ENCODE measurements around the gene CFAP100.

DNA sequence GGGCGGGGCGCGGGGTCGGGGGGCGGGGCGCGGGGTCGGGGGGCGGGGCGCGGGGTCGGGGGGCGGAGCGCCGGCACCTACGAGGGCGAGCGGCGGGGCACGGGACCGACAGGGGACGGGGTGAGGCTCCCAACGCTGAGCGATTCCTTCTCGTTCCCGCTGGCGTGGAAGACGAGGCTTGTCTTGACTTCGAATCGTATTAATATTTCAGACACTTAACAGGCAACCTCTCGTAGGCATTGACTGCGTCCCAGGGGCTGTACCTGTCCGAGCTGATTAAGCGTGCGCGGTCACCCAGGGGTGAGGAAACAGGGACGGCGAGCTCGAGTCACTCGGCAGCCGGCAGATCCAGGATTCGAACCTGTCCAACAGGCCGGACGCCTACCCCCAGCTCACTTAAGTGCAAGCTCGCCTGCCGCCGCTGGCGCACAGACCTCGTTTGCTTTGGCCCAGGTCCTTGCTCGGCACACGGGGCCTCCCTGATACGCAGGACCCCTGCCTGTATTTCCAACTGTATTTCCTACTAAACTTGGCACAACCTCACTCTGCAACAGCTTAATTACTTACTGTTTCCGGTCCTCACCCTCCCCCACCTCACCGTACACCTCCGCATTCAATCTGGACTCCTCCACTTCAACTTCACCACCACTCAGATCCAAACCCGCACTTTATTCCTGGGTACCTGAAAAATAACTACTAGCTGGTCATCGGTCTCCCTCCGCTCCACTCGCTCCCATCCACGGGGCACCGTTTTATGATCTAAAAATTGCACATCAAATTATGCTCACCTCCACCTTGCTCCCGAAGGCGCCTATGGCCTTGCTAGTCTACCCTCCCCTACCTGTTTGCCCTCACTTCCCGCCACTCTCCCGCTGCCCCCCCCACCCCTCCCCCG lies 81.7 kb downstream of the CFAP100 start:
- TF ChIP-seq SMC3 (IDR thresholded peaks at IDR 0.05; ENCODE audit: low read depth, low read length) (no peak), POLR2A (IDR thresholded peaks at IDR 0.05; ENCODE audit: low read depth, low read length) (no peak)
